CD4-positive, alpha-beta T cell treated with Interleukin-15 for 1 hour (primary cell): Measurements from ENCODE around the gene TMEM100.
A peak's percentile ranks its signal among the peaks of the same experiment; 100 is the strongest.

Experiments used
- DNase-seq: peaks from one replicate; pipeline ENCODE4 v3.0.0-alpha.2; 2020

The TMEM100 gene, protein sequence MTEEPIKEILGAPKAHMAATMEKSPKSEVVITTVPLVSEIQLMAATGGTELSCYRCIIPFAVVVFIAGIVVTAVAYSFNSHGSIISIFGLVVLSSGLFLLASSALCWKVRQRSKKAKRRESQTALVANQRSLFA

DNA sequence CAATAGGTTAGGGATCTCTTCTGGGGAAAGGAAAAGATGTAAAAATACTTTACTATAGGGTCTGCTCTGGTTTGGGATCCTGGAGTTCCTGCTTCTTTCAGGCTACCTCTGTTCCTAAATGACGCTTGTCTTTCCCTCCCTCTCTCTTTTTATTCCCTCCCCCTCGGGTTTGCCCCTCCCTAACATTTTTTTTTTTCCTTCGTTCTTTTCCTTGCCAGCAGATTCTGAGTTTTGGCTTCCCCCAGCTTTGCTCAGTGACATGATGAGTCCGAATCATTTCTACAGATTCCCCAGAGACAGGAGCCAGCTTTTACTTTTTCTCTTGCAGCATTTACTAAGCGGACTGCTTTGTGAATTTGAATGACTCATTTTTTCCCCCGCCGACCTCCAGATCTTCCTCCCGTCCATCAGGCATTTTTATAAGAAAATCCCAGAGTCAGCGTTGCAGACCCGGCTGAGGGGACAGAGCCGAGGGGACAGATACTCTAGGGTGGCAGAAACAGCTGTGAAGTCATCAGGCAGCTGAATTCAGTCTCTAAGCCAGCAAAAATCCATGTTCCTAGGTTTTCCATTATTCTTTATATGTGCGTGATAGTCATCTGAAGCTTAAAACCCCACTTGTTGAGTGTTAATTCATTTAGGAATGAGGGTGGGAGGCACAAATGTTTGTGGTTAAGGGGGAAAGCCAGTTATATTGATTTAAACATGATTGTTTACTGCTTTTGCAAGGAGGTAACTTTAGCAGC, at the start of gene TMEM100:
TMEM100 (minus strand) TSS at position 123 of the 746 bp plus-strand sequence. CDS start 1,794 bp downstream, outside the sequence.
- no peak for DNase-seq

DNA sequence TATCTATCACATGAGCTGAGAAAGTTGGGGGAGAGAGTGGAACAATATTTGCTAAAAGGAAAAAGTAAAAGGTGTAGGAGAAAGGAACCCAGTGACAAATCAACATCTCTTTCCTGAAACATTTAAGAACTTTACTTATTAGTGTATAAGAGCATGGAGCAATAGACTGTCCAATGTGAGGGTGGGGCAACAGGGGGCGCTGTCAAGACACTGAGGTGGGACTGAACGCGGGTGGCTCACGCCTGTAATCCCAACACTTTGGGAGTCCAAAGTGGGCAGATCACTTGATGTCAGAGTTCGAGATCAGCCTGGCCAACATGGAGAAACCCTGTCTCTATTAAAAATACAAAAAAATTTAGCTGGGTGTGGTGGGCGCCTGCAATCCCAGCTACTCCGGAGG, 49.4 kb upstream of the TMEM100 start:
- DNase-seq: no peak

DNA sequence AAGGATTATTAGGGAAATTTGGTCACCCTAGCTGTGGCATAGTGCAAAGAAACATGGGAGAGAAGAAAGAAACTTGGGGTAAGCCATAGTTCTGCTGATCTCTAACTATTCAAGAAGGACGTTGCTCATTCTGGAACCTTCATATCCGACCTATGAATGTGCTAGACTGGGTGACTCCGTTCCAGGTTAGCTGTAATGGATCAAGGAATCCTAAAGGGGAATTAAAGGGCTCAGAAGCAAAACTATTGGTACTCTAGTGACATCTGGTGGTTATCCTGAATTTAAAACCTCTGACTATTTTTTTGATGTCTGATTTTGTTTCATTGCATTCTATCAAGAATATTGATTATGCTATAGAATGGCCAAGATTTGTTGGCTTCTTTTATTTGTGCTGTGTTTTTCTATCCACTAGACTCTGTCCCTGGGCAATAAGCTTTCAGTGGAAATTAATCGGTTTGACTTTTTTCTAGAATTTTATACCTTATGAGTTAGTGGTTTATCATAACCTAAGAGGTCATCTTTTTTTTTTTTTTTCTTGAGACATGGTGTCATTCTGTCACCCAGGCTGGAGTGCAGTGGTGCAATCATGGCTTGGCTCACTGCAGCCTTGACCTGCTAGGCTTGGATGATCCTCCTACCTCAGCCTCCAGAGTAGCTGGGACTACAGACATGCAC, 47.7 kb upstream of the TMEM100 start:
- no peak for DNase-seq

DNA sequence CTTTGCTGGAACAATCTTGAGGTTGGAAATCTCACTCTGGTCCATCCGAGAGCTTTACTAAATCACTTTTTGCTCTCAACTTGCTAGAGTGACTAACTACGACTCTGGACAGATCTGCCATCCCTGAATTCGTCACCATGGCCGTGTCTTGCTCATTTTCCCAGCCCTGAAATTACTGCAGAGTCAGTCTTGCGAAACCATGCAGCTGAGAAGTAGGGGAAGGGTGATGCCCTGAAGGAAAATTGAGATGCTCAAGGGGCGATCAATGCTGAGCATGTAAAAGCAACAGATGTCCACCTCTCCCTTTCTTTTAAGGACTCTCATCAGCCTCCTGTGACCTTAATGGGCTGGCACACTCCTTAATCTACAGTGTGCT, 46.9 kb upstream of the TMEM100 start:
- peak; percentile 19 for DNase-seq

DNA sequence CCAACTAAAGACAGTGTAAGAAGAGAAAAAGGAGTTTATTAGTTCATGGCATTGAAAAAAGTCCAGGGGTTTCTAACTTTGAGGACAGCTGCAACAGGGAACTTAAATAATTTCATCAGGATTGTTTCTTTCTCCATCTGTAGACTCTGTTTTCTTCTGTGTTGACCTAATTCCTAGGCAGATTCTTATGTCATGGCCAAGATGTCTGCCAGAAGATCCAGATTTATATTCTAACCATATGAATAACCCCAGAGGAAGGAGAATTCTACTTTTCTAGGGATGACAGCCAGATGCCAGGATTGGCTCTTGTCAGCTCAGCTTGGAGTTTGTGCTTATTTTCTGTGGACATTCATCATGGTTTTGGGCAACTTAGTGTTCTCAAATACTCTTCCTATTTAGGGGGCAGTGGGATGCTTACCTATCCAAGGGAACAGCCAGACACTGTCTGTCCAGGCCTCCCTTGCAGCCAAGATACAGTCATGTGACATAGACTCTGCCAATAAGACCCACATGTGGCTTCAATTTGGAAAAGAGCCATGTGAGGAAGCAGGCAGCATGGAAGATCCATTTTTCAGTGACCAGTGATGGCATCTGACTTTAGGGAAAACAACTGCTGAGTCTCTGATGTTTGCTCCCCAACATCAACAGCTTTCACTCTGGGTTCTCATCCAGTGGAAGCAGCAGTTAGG, 46.4 kb upstream of the TMEM100 start:
- DNase-seq: no peak

DNA sequence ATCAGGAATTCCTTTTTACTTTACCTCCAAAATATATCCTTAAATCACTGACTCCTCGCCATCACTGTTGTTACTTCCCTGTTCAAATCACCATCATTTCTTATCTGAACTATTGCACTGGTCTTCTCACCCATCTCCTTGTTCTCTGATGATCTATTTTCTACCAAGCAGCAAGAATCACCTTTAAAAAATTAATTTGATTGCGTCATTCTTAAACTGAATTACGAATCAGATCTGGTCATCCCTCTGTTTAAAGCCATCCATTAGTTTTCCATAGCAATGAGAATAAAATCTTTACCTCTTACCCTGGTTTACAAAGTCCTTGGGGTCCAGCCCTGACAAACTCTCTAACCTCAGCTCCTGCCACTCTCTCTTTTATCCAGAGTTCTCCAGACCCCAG, 42.8 kb upstream of the TMEM100 start:
- DNase-seq: no peak

DNA sequence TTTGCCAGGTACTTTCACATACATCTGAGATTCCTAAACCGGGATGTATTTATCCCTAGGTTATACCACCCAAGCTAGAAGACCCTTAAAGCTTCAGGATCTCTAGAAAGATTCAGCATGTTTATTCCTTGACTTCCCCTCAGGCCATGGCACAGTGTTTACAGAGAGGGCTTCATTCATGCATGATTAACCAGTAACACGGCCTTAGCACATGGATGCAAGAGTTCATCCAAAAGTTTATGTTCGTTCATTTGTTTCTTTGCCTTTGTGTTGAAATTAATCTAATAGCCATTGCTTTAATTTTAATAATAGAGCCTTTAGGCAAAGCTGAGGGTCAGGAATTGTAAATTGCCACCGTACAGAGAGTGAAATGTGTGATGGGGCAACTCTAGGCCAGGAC, 41.9 kb upstream of the TMEM100 start:
- DNase-seq: no peak

DNA sequence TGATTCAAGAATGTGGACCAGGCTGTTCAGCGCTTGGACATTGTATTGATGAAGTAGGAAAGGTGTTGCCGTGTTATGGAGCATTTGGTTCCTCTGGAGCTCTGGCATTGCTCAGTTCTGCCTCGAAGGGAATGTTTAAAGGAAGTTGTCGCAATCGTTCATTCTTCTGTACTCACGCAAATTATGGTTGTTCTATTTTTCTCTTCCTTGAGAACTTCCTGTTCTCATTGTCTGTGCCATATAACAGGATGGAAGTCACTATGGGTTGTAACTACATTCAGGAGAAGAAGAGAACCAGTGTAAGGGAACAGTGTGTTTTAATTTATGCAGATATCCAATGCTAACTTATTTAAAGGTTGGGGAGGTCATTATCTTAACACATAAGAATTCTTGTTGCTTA, 41.2 kb upstream of the TMEM100 start:
- DNase-seq: no peak

DNA sequence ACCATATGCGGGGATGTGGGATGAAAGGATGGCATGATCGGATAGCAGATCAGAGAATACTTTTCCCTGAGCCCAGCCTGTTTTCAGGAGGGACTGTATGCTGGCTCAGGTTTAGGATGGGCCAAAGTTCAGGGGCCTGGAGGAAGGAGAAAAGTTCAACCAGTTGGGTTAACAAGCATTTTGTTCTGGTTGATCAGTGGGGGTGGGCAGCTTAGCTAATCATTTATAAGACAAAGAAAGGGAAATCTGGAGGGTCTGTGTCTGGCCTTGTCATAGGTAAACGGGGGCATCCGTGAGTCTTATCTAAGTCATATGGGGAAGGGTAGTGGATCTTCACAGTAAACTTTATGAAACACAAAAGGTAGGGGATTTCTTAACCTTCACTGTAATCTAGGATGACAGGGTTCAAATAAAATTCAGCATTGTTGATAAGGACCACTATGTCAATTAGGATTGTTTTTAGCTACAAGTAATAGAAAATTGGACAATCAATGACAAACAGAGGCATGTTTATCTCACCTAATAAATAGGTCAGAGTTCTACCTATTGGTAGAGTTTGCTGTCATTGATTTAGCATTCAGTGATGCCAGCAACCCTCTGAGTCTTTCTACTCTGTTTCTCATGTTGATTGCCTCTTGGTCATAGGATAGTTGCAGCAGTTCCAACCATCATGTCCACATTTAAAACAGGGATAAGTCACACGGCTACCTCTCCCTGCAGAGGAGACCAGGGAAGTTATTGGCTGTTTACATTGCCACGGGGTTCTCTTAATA, 39.6 kb upstream of the TMEM100 start:
- DNase-seq: no peak

DNA sequence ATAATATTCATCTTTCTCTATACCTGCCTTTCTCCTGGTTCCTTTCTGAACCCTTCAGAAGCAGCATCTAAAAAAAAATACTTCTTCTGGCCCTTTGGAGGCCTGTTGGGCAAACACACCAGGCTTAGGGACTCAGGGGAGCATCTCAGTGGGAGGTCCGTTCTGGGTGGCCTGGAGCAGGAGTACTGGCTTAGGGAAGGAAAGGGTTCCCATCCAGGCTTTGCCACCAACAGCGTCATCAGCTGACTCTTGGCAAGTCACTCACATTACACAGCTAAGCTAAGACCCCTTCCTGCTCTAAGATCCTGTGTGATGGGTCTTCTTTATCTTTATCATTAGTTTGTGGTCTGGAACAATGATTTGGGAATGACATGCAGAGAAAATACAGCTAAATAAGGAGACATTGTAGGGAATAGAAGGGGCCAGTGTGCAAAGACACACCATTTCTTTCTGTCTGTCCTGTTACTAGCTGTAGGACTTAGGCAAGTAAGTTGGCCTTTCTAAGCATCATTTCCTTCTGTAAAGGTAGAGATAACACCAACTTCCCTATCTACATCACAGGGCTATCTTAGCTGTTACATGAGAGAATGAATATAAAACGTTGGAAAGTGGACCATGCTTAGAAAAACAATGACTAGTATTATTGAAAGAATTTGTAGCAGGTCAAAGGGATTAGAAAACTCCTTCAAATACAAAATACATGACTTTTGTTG, 38.1 kb upstream of the TMEM100 start:
- no peak for DNase-seq

DNA sequence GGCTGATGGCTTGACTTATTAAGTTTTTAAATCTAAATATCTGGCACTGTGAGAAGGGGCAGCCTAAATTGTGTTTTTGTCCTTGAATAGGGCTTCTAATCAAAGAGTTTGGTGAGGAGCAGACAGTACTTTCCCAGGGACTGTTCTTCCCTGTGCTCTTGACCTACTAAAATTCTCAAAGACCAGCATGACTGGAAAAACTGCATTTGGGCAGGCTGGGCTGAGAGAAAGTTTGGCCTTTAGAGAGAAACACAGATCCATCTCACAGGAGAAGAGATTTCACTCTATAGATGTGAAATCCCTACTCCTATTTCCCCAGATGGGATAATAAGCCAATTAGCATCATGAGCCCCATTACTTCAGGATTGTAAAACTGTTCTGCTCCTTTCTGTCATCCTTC, 35.5 kb upstream of the TMEM100 start:
- no peak for DNase-seq

DNA sequence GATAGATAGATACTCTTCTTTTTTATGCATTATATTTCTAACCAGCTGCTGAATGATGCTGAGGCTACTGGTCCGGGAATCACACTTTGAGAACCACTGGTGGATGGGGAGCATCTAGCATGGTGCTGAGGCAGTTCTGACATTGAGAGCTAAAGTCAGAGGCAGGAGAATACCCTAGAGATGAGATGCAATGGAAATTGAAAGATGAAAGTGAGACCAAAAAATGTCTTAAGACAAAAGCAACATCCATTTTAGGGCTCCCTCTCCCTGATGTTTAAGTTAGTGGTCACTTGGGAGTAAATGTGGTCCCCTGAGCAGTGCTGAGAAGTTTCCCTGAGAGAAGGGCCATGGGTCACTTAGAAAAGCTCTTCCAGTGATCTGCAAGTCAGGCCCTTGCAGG, 35.0 kb upstream of the TMEM100 start:
- no peak for DNase-seq

DNA sequence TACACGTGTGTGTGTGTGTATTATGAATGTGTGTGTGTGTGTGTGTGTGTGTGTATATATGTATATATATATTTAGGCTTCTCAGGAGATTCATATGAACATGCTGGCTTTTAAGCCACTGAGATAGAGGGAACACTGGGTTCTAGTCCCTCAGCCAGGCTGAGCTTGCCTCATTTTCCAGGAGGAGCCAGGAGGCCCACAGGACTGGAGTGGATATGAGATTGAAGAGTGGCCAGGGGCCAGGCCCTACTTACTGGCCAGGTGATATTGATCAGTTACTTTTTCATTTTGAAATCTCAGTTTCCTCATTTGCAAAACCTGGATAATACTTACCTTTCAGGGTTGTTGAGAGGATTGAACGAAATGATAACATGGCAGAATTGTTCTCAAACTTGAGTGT, 34.0 kb upstream of the TMEM100 start:
- DNase-seq: no peak

DNA sequence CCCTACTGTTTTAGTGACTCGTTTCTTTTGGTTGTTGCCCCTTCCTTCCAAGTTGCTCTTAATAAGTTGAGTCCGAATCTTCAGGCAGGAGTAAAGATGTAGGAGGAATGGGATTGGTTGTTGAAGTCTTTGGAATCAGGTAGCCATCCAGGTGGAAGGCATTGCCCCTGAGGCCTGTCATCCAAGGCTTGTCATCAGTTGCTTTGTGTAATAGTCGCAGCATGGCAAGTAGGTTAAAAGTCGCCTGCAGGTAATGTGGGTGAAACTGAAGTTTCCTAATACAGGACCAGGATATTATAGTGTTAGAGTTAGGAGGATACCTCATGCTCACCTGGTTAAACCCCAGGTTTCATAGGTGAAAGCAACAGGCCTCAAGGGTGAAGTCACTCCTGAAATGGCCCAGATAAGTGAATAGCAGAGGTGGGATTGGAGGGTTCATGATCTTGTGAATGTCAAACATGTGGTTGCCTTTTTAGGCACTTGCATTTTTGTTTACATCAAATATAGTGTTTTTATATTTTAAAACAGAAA, 29.1 kb upstream of the TMEM100 start:
- DNase-seq: no peak

DNA sequence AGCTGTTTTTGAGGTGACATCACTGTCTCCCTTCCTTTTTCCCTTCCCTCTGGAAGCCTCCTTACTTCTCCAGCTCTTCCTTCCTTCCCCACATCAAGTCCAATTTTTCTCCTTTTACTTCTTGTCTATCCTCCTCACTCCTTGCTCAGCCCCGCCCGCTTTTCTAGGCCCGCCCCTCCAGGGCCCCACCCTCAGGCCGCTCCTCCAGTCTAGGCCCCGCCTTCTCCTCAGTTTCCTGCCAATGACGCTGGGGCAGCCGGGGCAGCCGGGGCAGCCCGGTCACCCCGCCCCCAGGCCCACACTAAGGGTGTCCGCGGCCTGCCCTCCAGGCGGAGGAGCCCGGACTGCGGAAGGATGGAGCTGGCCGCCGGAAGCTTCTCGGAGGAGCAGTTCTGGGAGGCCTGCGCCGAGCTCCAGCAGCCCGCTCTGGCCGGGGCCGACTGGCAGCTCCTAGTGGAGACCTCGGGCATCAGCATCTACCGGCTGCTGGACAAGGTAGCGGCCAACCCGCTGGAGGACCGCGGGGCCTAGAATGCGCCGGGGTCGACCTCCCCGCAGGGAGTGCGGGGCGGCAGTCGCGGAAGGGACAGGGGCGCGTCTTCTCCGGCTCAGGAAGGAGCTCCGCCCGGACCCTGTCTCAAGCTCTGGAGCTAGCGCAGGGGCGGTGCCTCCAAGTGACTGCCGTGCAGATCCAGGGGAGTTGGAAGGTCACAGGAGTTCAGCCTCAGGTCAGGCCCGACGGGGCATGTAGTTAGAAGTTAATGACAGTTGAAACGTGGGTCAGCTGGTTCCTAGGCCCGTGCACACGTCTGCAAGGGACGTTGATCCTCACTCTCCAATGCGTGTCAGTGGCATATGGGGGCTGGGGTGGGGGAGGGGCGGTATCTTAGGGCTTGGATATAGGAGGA, 28.3 kb upstream of the TMEM100 start, which contains the start of gene PCTP:
PCTP (plus strand) TSS at position 302 of the 908 bp plus-strand sequence; CDS start at position 355, 53 bp downstream.
- peak; percentile 87 for DNase-seq

DNA sequence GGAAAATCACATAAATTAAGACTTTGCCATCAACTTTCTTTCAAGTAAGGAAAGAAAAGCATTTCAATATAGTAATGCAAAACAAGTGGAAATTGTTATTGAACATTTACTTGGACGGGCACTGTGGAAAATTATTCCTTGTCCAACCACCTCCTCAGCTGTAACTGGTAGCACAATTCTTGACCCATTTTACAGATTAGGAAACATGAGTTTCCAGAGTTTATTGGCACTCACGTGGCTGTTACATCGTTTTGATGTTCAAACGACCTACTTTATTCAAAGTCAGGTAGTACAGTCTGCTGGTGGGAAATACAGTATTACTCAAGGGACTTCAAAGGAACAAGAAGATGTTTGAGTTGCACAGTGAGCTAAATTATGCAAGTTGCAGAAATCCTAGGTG, 27.3 kb upstream of the TMEM100 start:
- DNase-seq: no peak

DNA sequence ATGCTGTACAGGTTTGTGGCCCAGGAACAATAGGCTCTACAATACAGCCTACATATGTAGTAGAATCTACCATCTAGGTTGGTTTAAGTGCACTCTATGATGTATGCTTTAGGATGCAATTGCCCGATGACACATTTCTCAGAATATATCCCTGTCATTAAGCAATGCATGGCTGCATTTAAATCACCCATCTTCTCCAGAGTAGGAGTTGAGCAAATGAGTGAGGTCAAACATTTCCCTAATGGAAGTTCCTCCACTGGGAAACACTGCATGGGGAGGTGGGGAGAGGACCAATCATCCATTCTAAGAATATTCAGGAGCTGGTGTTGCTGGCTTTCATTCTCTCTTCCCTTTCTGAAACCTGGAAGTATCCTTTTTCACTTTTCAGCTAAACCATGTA, 26.2 kb upstream of the TMEM100 start:
- no peak for DNase-seq

DNA sequence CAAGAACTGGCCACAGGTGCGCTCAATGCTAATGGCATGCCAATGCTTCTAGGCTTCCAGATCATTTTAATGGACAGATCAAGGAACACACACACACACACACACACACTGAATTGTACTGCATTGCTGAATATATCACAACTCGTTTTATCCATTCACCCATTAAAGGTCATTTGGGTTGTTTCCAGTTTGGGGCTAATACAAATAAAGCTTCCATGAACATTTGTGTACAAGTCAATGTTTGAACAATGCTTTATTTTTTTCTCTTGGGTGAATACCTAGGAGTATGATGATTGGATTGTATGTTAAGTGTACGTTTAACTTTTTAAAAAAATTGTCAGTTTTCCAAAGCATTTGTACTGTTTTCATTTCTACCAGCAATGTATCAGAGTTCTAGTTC, 24.5 kb upstream of the TMEM100 start:
- no peak for DNase-seq

DNA sequence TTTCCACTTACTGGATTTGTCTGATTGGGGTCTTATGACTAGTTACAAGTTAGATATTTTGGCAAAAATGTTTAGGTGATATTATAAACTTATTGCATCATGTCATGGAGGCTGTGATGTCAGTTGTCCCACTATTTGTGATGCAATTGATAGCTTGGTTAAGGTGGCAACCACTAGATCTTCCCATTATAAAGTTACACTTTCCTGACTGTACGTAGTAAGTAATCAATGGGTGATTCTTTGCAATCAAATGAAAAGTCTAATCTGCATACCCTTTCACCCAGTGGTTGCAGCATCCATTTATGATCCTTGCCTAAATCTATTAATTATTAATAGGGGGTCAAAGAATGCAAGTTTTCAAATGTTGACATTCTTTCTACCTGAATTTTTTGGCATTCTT, 23.8 kb upstream of the TMEM100 start:
- no peak for DNase-seq

DNA sequence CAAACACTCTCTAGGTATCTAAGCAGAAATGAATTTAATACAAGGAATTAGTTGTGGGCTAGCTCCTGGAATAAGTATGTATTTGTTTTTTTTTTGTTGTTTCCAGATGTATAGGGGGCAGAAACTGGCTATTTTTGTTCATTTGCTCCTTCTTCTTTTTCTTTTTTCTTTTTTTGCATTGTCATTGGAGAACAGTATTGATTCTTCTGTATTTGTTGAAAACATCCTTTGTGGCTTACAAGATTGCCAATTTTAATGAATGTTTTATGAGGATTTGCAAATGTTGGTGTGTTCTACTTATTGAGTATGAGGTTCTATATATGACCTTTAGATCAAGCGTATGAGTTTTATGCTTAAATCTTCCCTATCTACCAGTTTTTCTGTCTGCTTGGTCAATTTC, 22.6 kb upstream of the TMEM100 start:
- no peak for DNase-seq
